ENCODE data around the gene GRAMD4.
A peak's percentile ranks its signal among the peaks of the same experiment; 100 is the strongest.

The GRAMD4 gene

DNA sequence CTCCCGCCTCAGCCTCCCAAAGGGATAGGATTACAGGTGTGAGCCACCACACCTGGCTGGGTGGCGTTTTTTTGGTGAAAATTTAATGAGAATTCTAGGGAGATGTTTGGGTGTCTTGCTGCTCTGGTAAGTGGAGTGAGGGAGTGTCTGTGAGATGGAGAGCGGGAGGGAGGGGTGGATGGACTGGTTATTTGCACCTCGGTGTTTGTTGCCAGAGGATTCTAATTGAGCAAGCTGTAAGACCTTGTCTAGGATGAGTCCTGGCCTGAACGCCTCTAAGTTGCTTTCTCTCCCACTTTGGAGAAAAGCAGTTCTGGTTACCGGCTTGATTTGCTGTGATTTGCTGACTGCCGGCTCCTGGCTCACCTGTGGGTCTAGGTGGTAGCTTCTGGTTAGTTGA, 22.0 kb upstream of the GRAMD4 start:
- DNase-seq (ENCODE audit: low read depth, low spot score), result no peak

DNA sequence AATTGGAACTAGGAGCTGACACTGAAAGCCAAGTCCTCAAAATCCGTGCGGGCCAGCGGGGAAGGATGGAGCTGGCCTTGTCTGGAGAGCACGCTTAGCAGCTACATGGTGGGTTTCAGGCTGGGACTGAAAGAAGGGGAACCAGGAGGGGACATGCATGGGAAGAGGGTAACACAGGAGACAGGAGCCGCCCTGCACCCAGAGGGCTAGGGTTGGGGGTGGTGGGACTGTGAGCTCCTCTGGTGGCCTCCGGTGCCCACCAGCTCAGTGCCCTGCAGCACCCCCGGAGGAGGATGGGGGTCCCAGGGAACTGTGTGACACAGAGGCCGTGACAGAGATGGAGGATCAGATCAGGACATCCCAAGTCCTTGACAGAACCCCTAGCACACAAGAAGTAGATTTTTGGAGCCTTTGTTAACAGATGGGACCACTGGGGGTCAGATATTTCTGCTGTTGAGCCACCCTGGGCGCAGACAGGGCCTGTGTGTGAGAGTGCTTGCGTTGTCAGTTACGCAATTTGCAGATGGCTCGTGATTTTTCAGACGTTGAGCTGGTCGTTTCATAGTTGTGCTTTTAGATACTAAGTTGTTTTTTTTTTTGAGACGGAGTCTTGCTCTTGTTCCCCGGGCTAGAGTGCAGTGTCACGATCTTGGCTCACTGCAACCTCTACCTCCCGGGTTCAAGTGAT, 21.3 kb upstream of the GRAMD4 start:
- no peak for DNase-seq (ENCODE audit: low read depth, low spot score)

- no peak for DNase-seq (ENCODE audit: low read depth, low spot score)
These were observed 19.9 kb upstream of the GRAMD4 start for GRCh38 chr22:46600273-46600796.

- no peak for DNase-seq (ENCODE audit: low read depth, low spot score)
These were observed 18.2 kb upstream of the GRAMD4 start for GRCh38 chr22:46602025-46602424.

DNA sequence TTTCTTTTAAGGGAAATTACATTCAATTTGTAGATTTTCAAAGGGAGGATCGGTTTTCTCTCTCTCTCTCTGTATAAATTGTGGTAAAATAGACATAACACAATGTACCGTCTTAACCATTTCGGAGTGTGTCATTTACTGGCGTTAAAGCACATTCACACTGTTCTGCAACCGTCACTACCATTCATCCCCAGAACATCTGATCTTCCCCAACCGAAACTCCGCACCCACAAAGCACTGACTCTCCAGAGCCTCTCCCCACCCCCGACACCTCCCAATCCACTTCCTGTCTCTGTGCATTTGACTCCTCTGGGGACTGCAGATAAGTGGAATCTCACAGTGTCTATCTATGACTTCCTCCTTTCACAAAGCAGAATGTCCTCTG, 15.9 kb upstream of the GRAMD4 start:
- DNase-seq (ENCODE audit: low read depth, low spot score), result no peak

- no peak for DNase-seq (ENCODE audit: low read depth, low spot score)
These were observed 15.1 kb upstream of the GRAMD4 start for GRCh38 chr22:46605117-46605516.

DNA sequence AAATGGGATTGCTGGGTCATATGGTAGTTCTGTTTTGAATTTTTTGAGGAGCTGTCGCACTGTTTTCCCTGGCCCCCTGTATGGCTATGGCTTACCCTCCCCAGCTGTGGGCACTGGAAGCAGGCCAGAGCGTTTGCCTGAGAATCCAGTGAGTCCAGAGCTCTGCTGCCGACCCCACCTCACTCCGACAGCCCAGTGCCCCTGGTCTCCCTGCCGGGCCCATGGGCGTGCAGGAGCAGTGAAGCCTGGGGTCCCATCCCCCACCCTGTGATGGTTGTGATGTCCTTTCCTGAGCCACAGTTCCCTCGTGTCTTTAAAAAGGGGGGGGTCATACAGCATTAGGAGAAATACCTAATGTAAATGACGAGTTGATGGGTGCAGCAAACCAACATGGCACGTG, 13.3 kb upstream of the GRAMD4 start:
- no peak for DNase-seq (ENCODE audit: low read depth, low spot score)

DNA sequence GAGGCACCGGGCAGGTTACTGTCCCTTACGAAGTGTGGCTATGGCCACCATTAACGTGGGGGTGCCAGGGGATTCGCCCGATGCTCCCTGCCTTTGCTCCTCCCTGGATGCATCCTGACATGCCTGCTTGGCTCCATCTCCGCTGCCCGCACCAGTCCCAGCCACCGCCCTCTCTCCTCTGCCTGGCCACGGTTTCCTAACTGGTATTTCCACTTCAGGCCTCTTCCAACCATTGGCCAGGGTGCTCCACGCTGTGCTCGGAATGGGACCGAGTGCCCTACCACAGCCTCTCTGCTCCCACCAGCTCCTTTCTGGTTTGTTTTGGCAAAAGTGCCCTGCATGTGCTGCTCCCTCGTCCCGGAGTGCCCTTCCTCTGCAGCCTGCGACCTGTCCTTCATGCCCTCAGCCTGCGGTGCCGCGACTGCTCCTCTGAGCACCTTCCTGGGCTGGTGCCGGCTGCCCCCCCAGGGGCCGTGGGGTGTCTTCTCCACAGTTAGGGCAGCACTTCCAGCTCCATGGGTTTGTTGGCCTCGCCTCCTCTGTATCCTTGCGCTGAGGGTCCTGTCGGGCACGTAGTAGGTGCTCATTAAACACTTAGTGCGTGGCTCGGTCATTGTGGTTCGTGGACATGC, 12.6 kb upstream of the GRAMD4 start:
- no peak for DNase-seq (ENCODE audit: low read depth, low spot score)

- no peak for DNase-seq (ENCODE audit: low read depth, low spot score)
These were observed 11.0 kb upstream of the GRAMD4 start for GRCh38 chr22:46609175-46609690.

DNA sequence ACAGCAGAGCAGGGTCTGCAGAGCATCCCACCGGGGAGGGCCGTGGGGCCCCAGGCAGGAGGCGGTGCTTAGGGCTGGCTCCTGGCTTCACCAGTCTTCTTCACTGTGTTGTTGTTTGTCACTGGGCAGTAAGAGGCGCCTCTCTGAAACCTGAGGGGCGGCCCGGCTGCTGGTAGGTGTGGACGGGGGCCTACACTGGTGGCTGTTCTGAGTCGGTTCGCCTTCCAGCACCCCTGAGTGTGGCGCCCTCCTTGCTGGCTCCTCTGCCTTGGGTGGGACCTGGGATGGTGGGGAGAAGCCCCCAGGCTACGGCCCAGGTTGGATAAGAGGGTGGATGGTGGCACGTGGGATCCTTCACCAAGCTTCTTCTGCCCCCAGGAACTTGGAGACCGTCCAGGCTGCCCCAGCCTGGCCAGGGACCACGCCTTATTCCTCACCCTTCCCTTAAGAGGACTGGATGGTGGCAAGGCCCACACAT, 10.4 kb upstream of the GRAMD4 start:
- no peak for DNase-seq (ENCODE audit: low read depth, low spot score)

- no peak for DNase-seq (ENCODE audit: low read depth, low spot score)
These were observed 9.8 kb upstream of the GRAMD4 start for GRCh38 chr22:46610356-46610755.

DNA sequence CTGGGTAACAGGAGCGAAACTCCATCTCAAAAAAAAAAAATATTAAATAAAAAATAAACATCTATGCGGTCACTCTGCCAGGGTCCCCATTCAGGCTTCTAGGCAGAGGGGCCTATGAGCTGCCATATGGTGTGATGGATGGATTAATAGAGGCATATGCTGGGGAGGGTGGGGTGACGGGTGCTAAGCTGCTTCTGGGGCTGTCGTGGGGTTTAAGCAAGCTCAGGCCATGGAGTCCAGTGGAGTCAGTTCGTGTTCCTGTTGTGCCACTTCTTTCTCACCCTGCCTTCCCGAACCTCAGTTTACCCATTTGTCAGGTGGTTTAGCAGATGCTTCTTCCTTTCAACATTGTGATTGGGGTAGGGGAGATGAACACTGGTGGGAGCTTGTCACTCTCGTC, 9.0 kb upstream of the GRAMD4 start:
- DNase-seq (ENCODE audit: low read depth, low spot score), result no peak

- DNase-seq (ENCODE audit: low read depth, low spot score), result no peak
These were observed 7.8 kb upstream of the GRAMD4 start for GRCh38 chr22:46612341-46612903.

DNA sequence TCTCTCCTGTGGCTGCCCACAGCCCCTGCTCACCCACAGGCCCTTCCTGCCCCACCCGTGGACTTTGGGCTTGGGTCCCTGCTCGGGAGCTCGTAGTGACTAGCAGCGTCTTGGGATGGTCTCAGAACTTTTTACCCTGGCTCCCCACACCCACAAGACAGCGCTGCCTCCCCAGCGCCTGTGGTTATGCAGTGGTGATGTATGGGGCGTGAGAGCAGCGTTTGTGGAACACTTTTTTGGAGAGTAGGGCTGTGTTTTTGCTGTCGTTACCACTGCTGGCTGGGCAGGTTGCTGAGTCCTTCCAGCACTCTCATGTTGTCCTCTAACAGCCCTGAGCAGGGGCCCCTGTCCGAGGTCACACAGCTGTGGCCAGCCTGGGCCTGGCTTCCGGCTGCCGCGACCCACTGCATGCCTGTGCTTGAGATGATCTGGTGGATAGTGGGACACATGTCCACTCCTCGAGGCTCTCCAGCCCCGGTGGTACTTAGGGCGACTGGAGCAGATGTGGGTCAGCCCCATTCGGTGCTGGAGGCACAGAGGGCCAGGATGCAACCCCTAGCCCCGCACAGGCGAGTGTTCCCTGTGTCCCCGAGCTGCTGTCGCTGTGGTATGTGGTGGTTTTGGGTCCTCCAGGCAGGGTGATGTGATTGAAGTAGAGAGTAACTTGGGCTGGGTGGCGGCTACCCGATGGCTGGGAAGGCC, 7.1 kb upstream of the GRAMD4 start:
- DNase-seq (ENCODE audit: low read depth, low spot score), result no peak

- DNase-seq (ENCODE audit: low read depth, low spot score), result no peak
These were observed 6.6 kb upstream of the GRAMD4 start for GRCh38 chr22:46613606-46614021.

- DNase-seq (ENCODE audit: low read depth, low spot score), result peak; percentile 52
These were observed 5.9 kb upstream of the GRAMD4 start for GRCh38 chr22:46614025-46614931.

GRCh38 chr22:46617207-46617985, 2.8 kb upstream of the GRAMD4 start:
- DNase-seq (ENCODE audit: low read depth, low spot score), result no peak

DNA sequence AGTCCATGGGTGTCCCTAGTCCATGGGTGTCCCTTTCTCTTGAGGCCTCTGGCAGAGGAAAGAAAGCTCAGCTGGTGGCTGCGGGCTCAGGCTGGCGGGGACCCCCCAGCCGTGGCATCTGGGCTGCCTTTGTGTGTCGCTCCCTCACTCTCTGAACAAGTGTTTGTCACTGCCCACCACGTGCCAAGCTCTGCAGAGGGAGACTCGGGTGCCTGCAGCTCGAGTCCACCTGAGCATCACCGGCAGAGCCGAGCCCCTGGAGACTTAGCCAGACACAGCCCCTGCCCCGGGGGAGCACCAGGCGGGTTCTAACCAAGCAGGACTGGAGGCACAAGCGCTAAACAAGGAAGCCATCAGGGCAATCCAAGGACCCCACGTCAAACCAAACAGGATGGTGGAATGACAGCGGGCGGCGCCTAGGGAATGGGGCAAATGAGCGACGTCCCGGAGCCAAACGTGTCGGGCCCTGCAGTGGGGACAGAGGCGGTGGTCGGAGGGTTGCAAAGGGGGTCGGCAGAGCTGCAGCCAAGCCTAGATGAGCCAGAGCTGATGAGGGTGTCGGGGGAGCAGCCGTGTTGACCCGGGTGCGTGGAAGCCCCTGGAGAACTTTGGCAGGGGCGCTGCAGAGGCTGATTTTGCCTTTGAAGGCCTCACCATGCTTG, 2.1 kb upstream of the GRAMD4 start:
- no peak for DNase-seq (ENCODE audit: low read depth, low spot score)

DNA sequence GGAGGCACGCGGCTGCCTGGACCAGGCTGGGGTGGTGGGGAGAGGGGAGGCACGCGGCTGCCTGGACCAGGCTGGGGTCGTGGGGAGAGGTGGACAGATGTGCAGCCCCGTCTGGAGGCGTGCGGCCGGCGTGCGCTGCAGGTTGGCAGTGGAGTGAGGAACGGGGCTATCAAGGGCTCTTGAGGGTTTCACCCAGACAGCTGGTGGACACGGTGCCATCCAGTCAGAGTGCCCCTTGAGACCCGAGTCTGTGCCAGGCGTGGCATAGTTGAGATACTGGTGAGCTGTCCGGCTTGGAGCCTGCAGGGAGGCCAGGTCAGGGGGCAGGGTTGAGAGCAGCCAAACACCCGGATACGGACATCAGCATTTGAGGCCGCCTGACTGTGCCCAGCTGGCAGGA, 1.5 kb upstream of the GRAMD4 start:
- DNase-seq (ENCODE audit: low read depth, low spot score), result no peak
